Subcutaneous adipose tissue (tissue), 4 donors: ENCODE measurements around the gene NOS1AP. TPM values are rescaled to one million over a fixed set of nuclear protein-coding genes. Genes with fewer than 3 reads are reported as not detected.

Source experiments
- total RNA-seq, 4 donors: library from RNA; depleted of rRNA; stranded (reverse); fragments of >200 nt; gene quantifications; one replicate each; pipeline ENCODE4 v1.1.0, GENCODE V29; 2016
- TF ChIP-seq, protein P1 (sequence below): fragments of 450-650 bp; IDR thresholded peaks from one replicate; pipeline ENCODE4 v1.5.1; 2016; ENCODE audit warnings: low read depth, mild to moderate bottlenecking, control low read depth, antibody characterized with exemption, moderate library complexity

The NOS1AP gene
- total RNA-seq, 4 donors from 2014 or later: 0.51 to 5.1 (median 0.96) TPM

DNA sequence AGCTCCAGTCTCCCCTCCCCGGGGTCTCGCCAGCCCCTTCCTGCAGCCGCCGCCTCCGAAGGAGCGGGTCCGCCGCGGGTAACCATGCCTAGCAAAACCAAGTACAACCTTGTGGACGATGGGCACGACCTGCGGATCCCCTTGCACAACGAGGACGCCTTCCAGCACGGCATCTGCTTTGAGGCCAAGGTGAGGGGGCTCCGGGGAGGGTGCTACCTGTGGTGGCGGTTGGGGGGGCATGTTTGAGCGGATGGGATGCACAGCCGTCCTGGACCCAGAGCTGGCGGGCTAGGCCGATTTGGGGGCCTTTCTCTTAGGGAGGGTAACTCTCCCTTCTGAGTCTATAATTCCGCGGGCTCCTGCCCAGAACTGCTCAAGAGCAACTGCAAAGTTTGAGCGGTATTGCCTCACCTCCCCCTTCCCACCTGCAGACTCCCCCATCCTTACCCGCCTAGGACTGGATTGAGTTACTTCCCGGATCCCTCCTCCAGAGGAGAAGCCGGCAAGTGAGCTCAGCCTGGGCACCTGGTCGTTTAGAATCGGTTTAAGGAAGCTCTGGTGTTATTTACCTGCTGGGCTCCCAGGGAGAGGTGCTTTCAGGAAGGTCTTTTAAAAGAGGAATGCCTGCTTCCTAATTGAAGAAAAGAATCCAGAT lies 730 bp downstream of the NOS1AP start:
- TF ChIP-seq, protein P1, sequence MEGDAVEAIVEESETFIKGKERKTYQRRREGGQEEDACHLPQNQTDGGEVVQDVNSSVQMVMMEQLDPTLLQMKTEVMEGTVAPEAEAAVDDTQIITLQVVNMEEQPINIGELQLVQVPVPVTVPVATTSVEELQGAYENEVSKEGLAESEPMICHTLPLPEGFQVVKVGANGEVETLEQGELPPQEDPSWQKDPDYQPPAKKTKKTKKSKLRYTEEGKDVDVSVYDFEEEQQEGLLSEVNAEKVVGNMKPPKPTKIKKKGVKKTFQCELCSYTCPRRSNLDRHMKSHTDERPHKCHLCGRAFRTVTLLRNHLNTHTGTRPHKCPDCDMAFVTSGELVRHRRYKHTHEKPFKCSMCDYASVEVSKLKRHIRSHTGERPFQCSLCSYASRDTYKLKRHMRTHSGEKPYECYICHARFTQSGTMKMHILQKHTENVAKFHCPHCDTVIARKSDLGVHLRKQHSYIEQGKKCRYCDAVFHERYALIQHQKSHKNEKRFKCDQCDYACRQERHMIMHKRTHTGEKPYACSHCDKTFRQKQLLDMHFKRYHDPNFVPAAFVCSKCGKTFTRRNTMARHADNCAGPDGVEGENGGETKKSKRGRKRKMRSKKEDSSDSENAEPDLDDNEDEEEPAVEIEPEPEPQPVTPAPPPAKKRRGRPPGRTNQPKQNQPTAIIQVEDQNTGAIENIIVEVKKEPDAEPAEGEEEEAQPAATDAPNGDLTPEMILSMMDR: no peak

DNA sequence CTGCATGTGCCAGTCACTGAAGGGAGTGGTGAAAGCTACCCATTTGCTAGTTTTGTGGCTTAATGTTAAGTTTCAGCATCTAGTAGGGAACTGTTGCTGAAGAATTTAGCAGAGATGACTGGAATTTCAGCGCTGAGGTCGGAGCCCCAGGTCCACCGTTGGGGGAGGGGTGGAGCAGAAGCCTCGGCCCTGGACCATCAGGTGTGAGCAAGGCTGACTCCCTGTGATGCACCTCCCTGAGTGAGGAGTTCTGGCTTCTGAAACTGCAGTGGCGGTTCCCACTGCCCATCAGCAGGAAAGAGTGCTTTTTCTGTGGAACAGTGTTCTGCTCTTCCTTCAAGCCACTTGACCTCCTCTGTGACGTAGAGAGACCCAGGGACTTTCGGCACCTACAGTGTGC lies 1.3 kb downstream of the NOS1AP start:
- TF ChIP-seq, protein P1: no peak

DNA sequence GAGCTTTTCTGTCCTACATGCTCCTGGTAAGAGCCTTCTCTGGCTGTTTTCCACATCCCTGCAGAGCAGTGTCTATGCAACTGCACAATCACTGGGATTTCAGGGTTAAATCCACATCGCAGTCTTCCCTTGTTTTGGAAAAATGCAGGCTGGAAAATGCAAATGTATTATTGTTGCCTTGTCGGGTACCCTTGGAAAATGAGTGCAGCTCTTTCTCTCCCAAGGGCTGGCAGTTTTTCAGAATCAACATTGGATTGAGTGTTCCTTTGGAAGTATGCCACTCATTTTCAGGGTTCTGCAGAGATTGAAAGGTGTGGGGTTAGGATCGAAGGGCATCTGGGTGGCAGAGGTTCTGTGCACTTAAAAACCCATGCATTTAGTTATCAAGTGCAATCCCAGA lies 3.2 kb downstream of the NOS1AP start:
- TF ChIP-seq, protein P1: no peak

DNA sequence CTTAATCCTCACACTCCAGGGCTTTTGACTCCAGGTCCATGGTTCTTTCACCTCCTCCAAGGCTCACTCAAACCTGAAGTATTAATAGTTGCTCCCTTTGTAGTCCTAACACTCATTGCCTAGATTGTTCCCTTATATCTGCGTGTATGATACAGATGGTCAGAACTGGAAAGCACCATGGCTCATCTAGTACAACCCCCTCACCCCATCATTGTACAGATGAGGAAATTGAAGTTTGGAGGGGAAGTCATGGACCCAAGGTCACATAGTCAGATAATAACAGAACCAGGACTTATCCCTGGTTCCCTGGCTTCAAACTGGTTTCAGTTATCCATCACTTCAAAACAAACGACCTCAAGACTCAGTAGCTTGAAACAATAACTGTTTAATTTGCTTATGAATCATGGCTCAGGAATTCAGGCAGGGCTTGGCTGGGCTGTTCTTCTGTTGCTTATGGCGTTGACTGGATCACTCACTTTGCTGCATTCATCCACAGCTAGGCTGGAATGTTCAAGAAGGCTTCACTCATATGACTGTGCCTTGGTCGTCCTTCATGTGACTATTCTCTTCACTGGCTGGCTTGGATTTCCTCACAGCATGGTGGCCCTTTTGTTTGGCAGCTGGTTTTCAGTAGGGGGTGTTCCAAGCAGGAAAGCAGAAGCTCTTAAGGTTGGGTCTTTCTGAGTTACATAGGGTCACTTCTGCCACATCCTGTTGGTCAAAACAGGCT lies 5.0 kb downstream of the NOS1AP start:
- TF ChIP-seq, protein P1: no peak

DNA sequence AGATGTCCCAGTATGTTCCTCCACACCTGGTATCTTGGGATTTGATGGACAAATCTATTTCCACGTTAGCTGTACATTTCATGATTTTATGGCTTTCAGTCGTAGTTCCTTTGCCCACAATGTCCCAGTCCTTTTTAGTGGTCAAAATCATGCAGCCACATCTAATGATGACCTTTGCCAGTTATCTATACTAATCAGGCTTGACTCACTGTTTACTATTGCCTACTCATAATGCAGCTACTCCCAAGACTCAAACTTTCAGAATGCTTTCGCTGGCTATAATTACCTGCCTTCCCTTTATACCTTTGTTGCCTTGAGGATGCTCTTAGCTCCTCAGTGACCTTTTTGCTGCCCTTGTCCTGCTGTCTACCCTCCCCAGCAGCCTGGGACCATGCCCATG lies 6.4 kb downstream of the NOS1AP start:
- TF ChIP-seq, protein P1: no peak

DNA sequence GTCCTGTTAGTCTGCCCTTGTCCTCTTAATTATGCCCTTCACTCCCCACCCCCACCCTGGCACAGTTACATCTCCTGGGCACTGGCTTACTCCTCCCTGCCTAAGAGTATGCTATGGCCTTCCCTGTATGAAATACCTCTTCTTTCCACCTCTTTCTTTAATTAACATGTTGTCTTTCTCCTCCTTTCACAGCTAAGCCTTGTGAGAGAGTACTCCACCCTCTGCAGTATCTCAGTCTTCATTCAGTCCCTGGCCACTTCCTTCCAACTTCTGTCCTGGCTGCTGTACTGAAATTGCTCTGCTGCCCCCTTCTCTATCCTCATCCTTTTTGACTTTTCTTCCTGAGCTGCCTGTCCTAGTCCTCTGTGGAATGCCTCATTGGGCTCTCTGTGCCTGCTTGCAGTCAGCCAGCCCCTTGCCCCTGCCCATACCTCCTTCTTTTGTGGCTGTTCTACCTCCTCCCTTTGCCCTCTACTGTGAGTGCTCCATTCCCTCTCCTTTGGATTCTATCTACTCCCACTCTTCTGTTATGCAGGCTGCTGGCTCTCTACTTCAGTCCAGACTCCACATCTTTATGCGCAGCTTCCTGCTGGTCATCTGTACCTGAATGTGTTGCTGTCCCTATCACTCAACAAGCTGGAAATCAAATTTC lies 8.3 kb downstream of the NOS1AP start:
- TF ChIP-seq, protein P1: no peak

DNA sequence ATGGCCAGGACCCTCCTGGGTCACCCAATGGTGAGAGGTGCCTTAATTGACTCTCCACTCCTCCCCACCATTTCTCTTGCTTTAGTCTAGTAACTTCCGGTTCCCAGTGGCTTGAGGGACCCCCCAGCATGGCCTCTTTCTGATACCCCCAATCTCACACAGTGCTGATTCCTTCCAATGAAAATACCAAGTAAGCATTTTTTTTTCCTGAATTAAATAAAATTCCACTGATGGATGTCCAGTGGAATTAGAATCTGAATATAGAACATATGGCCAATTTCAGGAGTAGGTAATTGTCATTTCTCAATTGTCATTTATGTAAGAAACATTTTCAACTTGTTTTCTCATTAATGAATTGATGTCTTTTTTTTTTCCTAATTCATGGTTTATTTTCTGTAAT lies 9.5 kb downstream of the NOS1AP start:
- TF ChIP-seq, protein P1: no peak
